ENCODE measurements around the gene DMRTB1.

DMRTB1 gene

GRCh38 chr1:53511323-53511932 lies 52.2 kb downstream of the DMRTB1 start:
- DNase-seq, result no peak

- no peak for DNase-seq
These were observed 53.0 kb downstream of the DMRTB1 start for GRCh38 chr1:53511933-53512806.

GRCh38 chr1:53512807-53513755 lies 53.9 kb downstream of the DMRTB1 start:
- no peak for DNase-seq

GRCh38 chr1:53513846-53514245 lies 54.6 kb downstream of the DMRTB1 start:
- no peak for DNase-seq

- DNase-seq, result no peak
These were observed 55.2 kb downstream of the DMRTB1 start for GRCh38 chr1:53514436-53514835.

GRCh38 chr1:53516181-53516580 lies 57.0 kb downstream of the DMRTB1 start:
- no peak for DNase-seq

Measured in CD4-positive, alpha-beta T cell treated with Interleukin-12 subunit alpha and Interleukin-12 subunit beta, for 1 hour (primary cell).